CD4-positive, alpha-beta memory T cell (primary cell): ENCODE measurements around the gene LRRC58. TPM values are rescaled to one million over a fixed set of nuclear protein-coding genes. Genes with fewer than 3 reads are reported as not detected.
A peak's percentile ranks its signal among the peaks of the same experiment; 100 is the strongest.
"Not testable (repeated sequence)": the region's sequence is repeated elsewhere in the genome, so short reads cannot be mapped to it uniquely, and the experiment has no call there.

Source experiments
- CTCF ChIA-PET: fragments of 350-600 bp; sonication (Branson Sonifier 250); formaldehyde crosslinking; loops from one replicate; lab custom pipeline; 2021; ENCODE audit warnings: inconsistent platforms; ENCODE audit not compliant: partially characterized antibody; lab: Charles Lee
- POLR2A ChIA-PET: fragments of 350-600 bp; sonication (Branson Sonifier 250); formaldehyde crosslinking; loops from one replicate; lab custom pipeline; 2021; ENCODE audit not compliant: partially characterized antibody; lab: Charles Lee
- DNase-seq, 5 donors: peaks; one replicate each; pipeline versions ENCODE4 v3.0.0 to v3.0.0-alpha.2; 2020 to 2022; ENCODE audit warnings: mixed read lengths in 1 of 5
- H3K27ac ChIP-seq: one replicate; pipeline ENCODE4 v1.7.0; 2013; ENCODE audit warnings: low read depth, low read length
- H3K27me3 ChIP-seq: 2 replicates; pipeline ENCODE4 v1.7.0; 2013; ENCODE audit warnings: mild to moderate bottlenecking, low read length, moderate library complexity; ENCODE audit not compliant: insufficient read depth
- H3K36me3 ChIP-seq: 2 replicates; pipeline ENCODE4 v1.7.0; 2013; ENCODE audit warnings: mild to moderate bottlenecking, low read length, moderate library complexity; ENCODE audit not compliant: insufficient read depth
- H3K4me1 ChIP-seq: 2 replicates; pipeline ENCODE4 v1.7.0; 2013; ENCODE audit warnings: mild to moderate bottlenecking, low read length, moderate library complexity; ENCODE audit not compliant: insufficient read depth
- H3K4me3 ChIP-seq, 2 donors: one replicate each; pipeline ENCODE4 v1.7.0; 2013; ENCODE audit warnings: low read length in 2 of 2, mild to moderate bottlenecking in 1 of 2
- H3K9me3 ChIP-seq, 2 donors: one replicate each; pipeline ENCODE4 v1.7.0; 2013; ENCODE audit warnings: low read length in 2 of 2, control low read depth in 1 of 2; ENCODE audit not compliant: control insufficient read depth in 1 of 2
- H3K27ac Mint-ChIP-seq, 7 donors: one replicate each; pipeline ENCODE4 v1.8.0; 2020 to 2021; ENCODE audit warnings: mixed read lengths in 7 of 7, mild to moderate bottlenecking in 6 of 7, inconsistent platforms in 3 of 7, moderate library complexity in 3 of 7
- H3K27me3 Mint-ChIP-seq, 2 donors: one replicate each; pipeline ENCODE4 v1.8.0; 2020 to 2021; ENCODE audit warnings: mixed read lengths in 2 of 2
- H3K36me3 Mint-ChIP-seq, 2 donors: one replicate each; pipeline ENCODE4 v1.8.0; 2020 to 2021; ENCODE audit warnings: mixed read lengths in 2 of 2, inconsistent platforms in 1 of 2, mild to moderate bottlenecking in 1 of 2
- H3K4me1 Mint-ChIP-seq, 4 donors: one replicate each; pipeline ENCODE4 v1.8.0; 2020 to 2021; ENCODE audit warnings: mixed read lengths in 4 of 4, mild to moderate bottlenecking in 1 of 4
- H3K4me3 Mint-ChIP-seq, 8 donors: one replicate each; pipeline ENCODE4 v1.8.0; 2020 to 2021; ENCODE audit warnings: mixed read lengths in 8 of 8, mild to moderate bottlenecking in 7 of 8, moderate library complexity in 6 of 8, inconsistent platforms in 3 of 8
- H3K9me3 Mint-ChIP-seq, 8 donors: one replicate each; pipeline ENCODE4 v1.8.0; 2020 to 2021; ENCODE audit warnings: mixed read lengths in 8 of 8, mild to moderate bottlenecking in 5 of 8, inconsistent platforms in 3 of 8, moderate library complexity in 1 of 8
- intact Hi-C: fragments of 100-400 bp; cut with micrococcal nuclease; formaldehyde crosslinking; loops from one replicate; pipeline ENCODE4 v1.15.1; 2023
- polyA plus RNA-seq, 2 donors: library from polyadenylated mRNA; unstranded; fragments of 300-500 nt; fragmentation: Illumina TruSeq; gene quantifications; one replicate each; pipeline ENCODE4 v1.2.3, GENCODE V29; 2021
- total RNA-seq, 2 experiments: library from RNA; stranded (reverse); gene quantifications; one replicate each; pipeline ENCODE4 v1.2.3, GENCODE V29; 2021

The LRRC58 gene
- total and polyA plus RNA-seq, 4 experiments from 2014 or later: 6.0 to 23.6 (median 15.9) TPM

- H3K27ac Mint-ChIP-seq: no peak overlapping the region
Observed at GRCh38 chr3:120299403-120299802, 49.8 kb downstream of the LRRC58 start.

GRCh38 chr3:120298996-120299395, 50.2 kb downstream of the LRRC58 start:
- Mint-ChIP-seq H3K4me1 (no peaks in the 10 kb centered on the region), H3K4me3 (no peak overlapping the region), H3K36me3 (peaks cover 0 to 1% of the 10 kb centered on the region in 2 donors), H3K27me3 (peaks cover under 1 to 5% of the 10 kb centered on the region in 2 donors), H3K27ac (no peak overlapping the region), H3K9me3 (peaks cover 0 to 7% (median under 1%) of the 10 kb centered on the region in 8 donors)
- intact Hi-C loops: no loop called here
- DNase-seq: no peak
- Histone ChIP-seq H3K4me1 (no peaks in the 10 kb centered on the region), H3K9me3 (no peaks in the 10 kb centered on the region), H3K27ac (no peak overlapping the region), H3K27me3 (no peaks in the 10 kb centered on the region), H3K36me3 (no peaks in the 10 kb centered on the region), H3K4me3 (no peak overlapping the region)
- CTCF ChIA-PET: no interaction called here
- POLR2A ChIA-PET: no interaction called here

More at GRCh38 chr3:120299403-120299802, 49.8 kb downstream of the LRRC58 start:
- H3K4me3 ChIP-seq: no peak overlapping the region
- POLR2A ChIA-PET: no interaction called here
- H3K36me3 ChIP-seq: no peaks in the 10 kb centered on the region
- no peak overlapping the region for H3K4me3 Mint-ChIP-seq
- no peaks in the 10 kb centered on the region for H3K4me1 ChIP-seq
- H3K4me1 Mint-ChIP-seq: no peaks in the 10 kb centered on the region
- H3K9me3 Mint-ChIP-seq: peaks cover 0 to 3% (median 0%) of the 10 kb centered on the region in 8 donors
- H3K9me3 ChIP-seq: no peaks in the 10 kb centered on the region
- no peak for DNase-seq
- intact Hi-C loops: no loop called here
- CTCF ChIA-PET: no interaction called here
- H3K27me3 Mint-ChIP-seq: peaks cover 0 to 2% of the 10 kb centered on the region in 2 donors
- H3K27ac ChIP-seq: no peak overlapping the region
- H3K36me3 Mint-ChIP-seq: peaks cover 0 to 1% of the 10 kb centered on the region in 2 donors
- H3K27me3 ChIP-seq: no peaks in the 10 kb centered on the region

- H3K36me3 ChIP-seq, H3K27me3 ChIP-seq, intact Hi-C loops, DNase-seq, H3K4me1 ChIP-seq, H3K4me1 Mint-ChIP-seq, H3K9me3 ChIP-seq, H3K4me3 ChIP-seq, H3K27ac Mint-ChIP-seq, H3K36me3 Mint-ChIP-seq, H3K27ac ChIP-seq, POLR2A ChIA-PET: not testable (repeated sequence)
- Mint-ChIP-seq H3K9me3 (peaks cover 0 to 32% (median 17%) of the 10 kb centered on the region in 8 donors), H3K4me3 (peak overlapping the region in 1 of 8 donors; percentile 21), H3K27me3 (peaks cover 15 to 19% of the 10 kb centered on the region in 2 donors)
- CTCF ChIA-PET: interaction anchor here (1.1 kb wide), 1 partner anchor 48 kb away, joined by 4 read pairs; no protein-coding TSS in a partner anchor
Observed at GRCh38 chr3:120291552-120291951, 57.6 kb downstream of the LRRC58 start.

- DNase-seq: no peak
- Mint-ChIP-seq H3K27me3 (peaks cover 24 to 31% of the 10 kb centered on the region in 2 donors), H3K9me3 (peaks cover 0 to 31% (median 17%) of the 10 kb centered on the region in 8 donors), H3K36me3 (peaks cover 1 to 8% of the 10 kb centered on the region in 2 donors), H3K4me3 (no peak overlapping the region), H3K4me1 (peaks cover 0 to 8% (median 2%) of the 10 kb centered on the region in 4 donors), H3K27ac (no peak overlapping the region)
- Histone ChIP-seq H3K36me3 (no peaks in the 10 kb centered on the region), H3K4me3 (no peak overlapping the region), H3K27me3 (peaks cover 5% of the 10 kb centered on the region), H3K4me1 (no peaks in the 10 kb centered on the region), H3K27ac (no peak overlapping the region), H3K9me3 (no peaks in the 10 kb centered on the region)
- POLR2A ChIA-PET: no interaction called here
- intact Hi-C loops: no loop called here
- CTCF ChIA-PET: no interaction called here
Observed at GRCh38 chr3:120289636-120290035, 59.5 kb downstream of the LRRC58 start.

GRCh38 chr3:120286465-120286864, 62.7 kb downstream of the LRRC58 start:
- no peaks in the 10 kb centered on the region for H3K36me3 ChIP-seq
- Mint-ChIP-seq H3K9me3 (peaks cover 0 to 6% (median 2%) of the 10 kb centered on the region in 8 donors), H3K27me3 (peaks cover 33 to 44% of the 10 kb centered on the region in 2 donors), H3K27ac (no peak overlapping the region), H3K4me1 (peaks cover 0 to 10% (median 2%) of the 10 kb centered on the region in 4 donors), H3K4me3 (peak overlapping the region in 2 of 8 donors; percentile 18 to 19), H3K36me3 (no peaks in the 10 kb centered on the region)
- POLR2A ChIA-PET: no interaction called here
- no peak overlapping the region for H3K27ac ChIP-seq
- H3K9me3 ChIP-seq: no peaks in the 10 kb centered on the region
- DNase-seq: no peak
- no peaks in the 10 kb centered on the region for H3K4me1 ChIP-seq
- H3K27me3 ChIP-seq: peaks cover 5% of the 10 kb centered on the region
- intact Hi-C loops: no loop called here
- CTCF ChIA-PET: no interaction called here
- no peak overlapping the region for H3K4me3 ChIP-seq

- POLR2A ChIA-PET: no interaction called here
- H3K9me3 ChIP-seq: no peaks in the 10 kb centered on the region
- peaks cover 5% of the 10 kb centered on the region for H3K27me3 ChIP-seq
- Mint-ChIP-seq H3K36me3 (no peaks in the 10 kb centered on the region), H3K27me3 (peaks cover 39 to 51% of the 10 kb centered on the region in 2 donors), H3K4me1 (peaks cover 0 to 10% (median 2%) of the 10 kb centered on the region in 4 donors), H3K9me3 (peaks cover 0 to 4% (median 0%) of the 10 kb centered on the region in 8 donors), H3K4me3 (peak overlapping the region in 2 of 8 donors; percentile 22 to 44), H3K27ac (no peak overlapping the region)
- CTCF ChIA-PET: no interaction called here
- no peak for DNase-seq
- no peaks in the 10 kb centered on the region for H3K4me1 ChIP-seq
- H3K27ac ChIP-seq: no peak overlapping the region
- H3K36me3 ChIP-seq: no peaks in the 10 kb centered on the region
- intact Hi-C loops: no loop called here
- no peak overlapping the region for H3K4me3 ChIP-seq
Observed at GRCh38 chr3:120285508-120285841, 63.7 kb downstream of the LRRC58 start.

- Histone ChIP-seq H3K9me3 (no peaks in the 10 kb centered on the region), H3K4me1 (no peaks in the 10 kb centered on the region)
Observed at GRCh38 chr3:120284747-120285507, 64.2 kb downstream of the LRRC58 start, which contains the start of gene GPR156. Gene GPR156 (minus strand): TSS chr3:120285222. CDS start chr3:120244098, 41,124 bp downstream.

More at GRCh38 chr3:120284747-120285507, 64.2 kb downstream of the LRRC58 start, which contains the start of gene GPR156:
- Mint-ChIP-seq H3K4me1 (peaks cover 0 to 10% (median 2%) of the 10 kb centered on the region in 4 donors), H3K36me3 (no peaks in the 10 kb centered on the region), H3K9me3 (peaks cover 0 to 3% (median 0%) of the 10 kb centered on the region in 8 donors), H3K27me3 (peaks cover 39 to 51% of the 10 kb centered on the region in 2 donors), H3K4me3 (peak within 1 kb of the TSS in 6 of 8 donors; percentile 4 to 54 (median 36)), H3K27ac (no peak within 1 kb of the TSS)
- ChIA-PET POLR2A (no interaction called here), CTCF (no interaction called here)
- H3K4me3 ChIP-seq: no peak within 1 kb of the TSS
- DNase-seq: no peak
- H3K27ac ChIP-seq: no peak within 1 kb of the TSS
- intact Hi-C loops: no loop called here
- H3K36me3 ChIP-seq: no peaks in the 10 kb centered on the region
- H3K27me3 ChIP-seq: peaks cover 5% of the 10 kb centered on the region
